Neural progenitor cell (in vitro differentiated cells): ENCODE results near the gene COG6. TPM values are rescaled to one million over a fixed set of nuclear protein-coding genes. Genes with fewer than 3 reads are reported as not detected.

Source experiments
- DNase-seq: peaks from one replicate; pipeline ENCODE4 v3.0.0-alpha.2; 2016; ENCODE audit warnings: low spot score
- H2AFZ ChIP-seq: fragments of 200-600 bp; sonication (generic); replicated peaks from 2 replicates; pipeline ENCODE4 v1.6.1; 2016; ENCODE audit warnings: antibody characterized with exemption
- H3F3A ChIP-seq: fragments of 200-600 bp; sonication (generic); 2 replicates; pipeline ENCODE4 v1.6.1; 2016; ENCODE audit warnings: antibody characterized with exemption, low read depth
- H3K27ac ChIP-seq: fragments of 200-600 bp; sonication (generic); 2 replicates; pipeline ENCODE4 v1.5.1; 2016; ENCODE audit warnings: mild to moderate bottlenecking
- H3K27me3 ChIP-seq: fragments of 200-600 bp; sonication (generic); 2 replicates; pipeline ENCODE4 v1.6.1; 2016; ENCODE audit warnings: mild to moderate bottlenecking, moderate library complexity
- H3K36me3 ChIP-seq: fragments of 200-600 bp; sonication (generic); 2 replicates; pipeline ENCODE4 v1.5.1; 2016
- H3K4me1 ChIP-seq: fragments of 200-600 bp; sonication (generic); 2 replicates; pipeline ENCODE4 v1.6.1; 2016; ENCODE audit warnings: mixed run types
- H3K4me2 ChIP-seq: fragments of 200-600 bp; sonication (generic); 2 replicates; pipeline ENCODE4 v1.6.1; 2016
- H3K4me3 ChIP-seq: fragments of 200-600 bp; sonication (generic); 2 replicates; pipeline ENCODE4 v1.5.1; 2016
- H3K79me2 ChIP-seq: fragments of 200-600 bp; sonication (generic); 2 replicates; pipeline ENCODE4 v1.6.1; 2016; ENCODE audit warnings: low read depth
- H3K9ac ChIP-seq: fragments of 200-600 bp; sonication (generic); 2 replicates; pipeline ENCODE4 v1.6.1; 2016
- H3K9me3 ChIP-seq: fragments of 200-600 bp; sonication (generic); 2 replicates; pipeline ENCODE4 v1.5.1; 2016; ENCODE audit warnings: low read depth
- H4K20me1 ChIP-seq: fragments of 200-600 bp; sonication (generic); 2 replicates; pipeline ENCODE4 v1.6.1; 2016; ENCODE audit warnings: low read depth
- H3K27ac Mint-ChIP-seq: 3 replicates; pipeline ENCODE4 v1.8.0; 2021; ENCODE audit warnings: mixed read lengths
- H3K27me3 Mint-ChIP-seq: 2 replicates; pipeline ENCODE4 v1.8.0; 2022; ENCODE audit warnings: low read depth, mild to moderate bottlenecking, inconsistent platforms, moderate library complexity, mixed read lengths; ENCODE audit not compliant: insufficient read depth
- H3K36me3 Mint-ChIP-seq: 3 replicates; pipeline ENCODE4 v1.8.0; 2021; ENCODE audit warnings: mixed read lengths
- H3K4me1 Mint-ChIP-seq: 3 replicates; pipeline ENCODE4 v1.8.0; 2021; ENCODE audit warnings: mixed read lengths
- H3K4me3 Mint-ChIP-seq: 3 replicates; pipeline ENCODE4 v1.8.0; 2021; ENCODE audit warnings: mild to moderate bottlenecking, moderate library complexity, mixed read lengths
- H3K9me3 Mint-ChIP-seq: 3 replicates; pipeline ENCODE4 v1.8.0; 2020; ENCODE audit warnings: mixed read lengths
- EZH2 ChIP-seq: fragments of 200-600 bp; sonication (generic); IDR thresholded peaks from 2 replicates; pipeline ENCODE4 v1.6.1; 2017; ENCODE audit warnings: antibody characterized with exemption, mild to moderate bottlenecking, moderate library complexity
- EZH2phosphoT487 ChIP-seq: fragments of 200-600 bp; sonication (generic); IDR thresholded peaks from 2 replicates; pipeline ENCODE4 v1.6.1; 2017; ENCODE audit warnings: antibody characterized with exemption
- total RNA-seq: library from RNA; depleted of rRNA; stranded (reverse); fragments of >200 nt; gene quantifications from 2 replicates; pipeline ENCODE4 v1.2.3, GENCODE V29; 2015; ENCODE audit warnings: low replicate concordance
- TF ChIP-seq, protein P1 (sequence below): fragments of 200-600 bp; sonication (generic); IDR thresholded peaks from 2 replicates; pipeline ENCODE4 v1.5.1; 2017; ENCODE audit warnings: antibody characterized with exemption, mild to moderate bottlenecking

Gene COG6
- total RNA-seq, 1 donor from 2014 or later = 33.1 TPM

GRCh38 chr13:39781381-39781780, 125.9 kb downstream of the COG6 start:
- no peaks in the 10 kb centered on the region for H3K36me3 Mint-ChIP-seq

GRCh38 chr13:39783051-39783450, 127.6 kb downstream of the COG6 start:
- no peaks in the 10 kb centered on the region for H4K20me1 ChIP-seq
- no peaks in the 10 kb centered on the region for H3K79me2 ChIP-seq
- Mint-ChIP-seq H3K36me3 (no peaks in the 10 kb centered on the region), H3K4me1 (peaks cover 26% of the 10 kb centered on the region), H3K27ac (no peak overlapping the region), H3K9me3 (no peaks in the 10 kb centered on the region), H3K27me3 (peaks cover under 1% of the 10 kb centered on the region), H3K4me3 (no peak overlapping the region)
- H3K9ac ChIP-seq = no peak overlapping the region
- H2AFZ ChIP-seq = no peak overlapping the region
- peaks cover 8% of the 10 kb centered on the region for H3F3A ChIP-seq
- DNase-seq = no peak
- H3K4me1 ChIP-seq = peaks cover 18% of the 10 kb centered on the region
- H3K4me2 ChIP-seq = no peak overlapping the region
- no peaks in the 10 kb centered on the region for H3K9me3 ChIP-seq
- TF ChIP-seq EZH2 = no peak
- TF ChIP-seq, protein P1, sequence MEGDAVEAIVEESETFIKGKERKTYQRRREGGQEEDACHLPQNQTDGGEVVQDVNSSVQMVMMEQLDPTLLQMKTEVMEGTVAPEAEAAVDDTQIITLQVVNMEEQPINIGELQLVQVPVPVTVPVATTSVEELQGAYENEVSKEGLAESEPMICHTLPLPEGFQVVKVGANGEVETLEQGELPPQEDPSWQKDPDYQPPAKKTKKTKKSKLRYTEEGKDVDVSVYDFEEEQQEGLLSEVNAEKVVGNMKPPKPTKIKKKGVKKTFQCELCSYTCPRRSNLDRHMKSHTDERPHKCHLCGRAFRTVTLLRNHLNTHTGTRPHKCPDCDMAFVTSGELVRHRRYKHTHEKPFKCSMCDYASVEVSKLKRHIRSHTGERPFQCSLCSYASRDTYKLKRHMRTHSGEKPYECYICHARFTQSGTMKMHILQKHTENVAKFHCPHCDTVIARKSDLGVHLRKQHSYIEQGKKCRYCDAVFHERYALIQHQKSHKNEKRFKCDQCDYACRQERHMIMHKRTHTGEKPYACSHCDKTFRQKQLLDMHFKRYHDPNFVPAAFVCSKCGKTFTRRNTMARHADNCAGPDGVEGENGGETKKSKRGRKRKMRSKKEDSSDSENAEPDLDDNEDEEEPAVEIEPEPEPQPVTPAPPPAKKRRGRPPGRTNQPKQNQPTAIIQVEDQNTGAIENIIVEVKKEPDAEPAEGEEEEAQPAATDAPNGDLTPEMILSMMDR = no peak
- no peaks in the 10 kb centered on the region for H3K27me3 ChIP-seq
- no peaks in the 10 kb centered on the region for H3K36me3 ChIP-seq
- H3K27ac ChIP-seq = no peak overlapping the region
- H3K4me3 ChIP-seq = no peak overlapping the region

More at GRCh38 chr13:39781381-39781780, 125.9 kb downstream of the COG6 start:
- Mint-ChIP-seq H3K27ac (no peak overlapping the region), H3K4me3 (no peak overlapping the region), H3K4me1 (peaks cover 14% of the 10 kb centered on the region), H3K27me3 (no peaks in the 10 kb centered on the region), H3K9me3 (no peaks in the 10 kb centered on the region)
- Histone ChIP-seq H3K4me3 (no peak overlapping the region), H3K27ac (no peak overlapping the region), H3K4me1 (peaks cover 9% of the 10 kb centered on the region), H3K9me3 (no peaks in the 10 kb centered on the region), H3K36me3 (no peaks in the 10 kb centered on the region), H3K9ac (no peak overlapping the region), H3K79me2 (no peaks in the 10 kb centered on the region), H3F3A (peaks cover 5% of the 10 kb centered on the region), H4K20me1 (no peaks in the 10 kb centered on the region), H2AFZ (no peak overlapping the region), H3K27me3 (no peaks in the 10 kb centered on the region), H3K4me2 (no peak overlapping the region)
- no peak for DNase-seq
- TF ChIP-seq, protein P1 = no peak
- TF ChIP-seq EZH2phosphoT487 (no peak), EZH2 (no peak)

DNA sequence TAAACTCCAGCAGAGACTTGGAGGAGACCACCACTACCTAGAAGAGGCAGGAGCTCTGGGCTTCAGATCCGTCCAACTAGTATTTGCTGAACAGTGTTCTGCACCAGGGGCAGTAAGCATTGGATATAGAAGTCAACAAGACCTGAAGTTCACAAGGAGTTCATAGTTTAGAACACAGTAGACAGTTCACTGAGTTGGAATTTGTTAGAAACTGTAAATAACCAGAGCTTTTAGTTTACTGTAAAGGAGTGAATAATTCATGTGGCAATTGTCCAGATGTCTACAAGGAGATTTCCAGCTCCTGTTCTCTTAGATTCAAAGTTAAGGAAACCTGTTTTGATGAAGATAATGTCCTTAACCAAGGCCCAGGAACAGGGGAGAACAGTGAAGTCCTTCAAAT, 128.9 kb downstream of the COG6 start:
- H3K27me3 Mint-ChIP-seq = peaks cover 5% of the 10 kb centered on the region
- TF ChIP-seq, protein P1 = no peak
- no peak for TF ChIP-seq EZH2
- no peak for TF ChIP-seq EZH2phosphoT487
- H3K27me3 ChIP-seq = no peaks in the 10 kb centered on the region
- peaks cover 18% of the 10 kb centered on the region for H3K4me1 ChIP-seq
- DNase-seq = no peak
- H3K27ac ChIP-seq = no peak overlapping the region
- H3K36me3 Mint-ChIP-seq = peaks cover 1% of the 10 kb centered on the region
- H3F3A ChIP-seq = peaks cover 8% of the 10 kb centered on the region
- no peak overlapping the region for H3K4me3 Mint-ChIP-seq
- no peak overlapping the region for H3K4me2 ChIP-seq
- no peaks in the 10 kb centered on the region for H4K20me1 ChIP-seq
- H3K4me1 Mint-ChIP-seq = peaks cover 26% of the 10 kb centered on the region
- H3K9me3 Mint-ChIP-seq = peaks cover 4% of the 10 kb centered on the region
- no peak overlapping the region for H3K9ac ChIP-seq
- H3K27ac Mint-ChIP-seq = no peak overlapping the region
- no peaks in the 10 kb centered on the region for H3K36me3 ChIP-seq
- H3K4me3 ChIP-seq = no peak overlapping the region
- H3K79me2 ChIP-seq = no peaks in the 10 kb centered on the region
- H2AFZ ChIP-seq = no peak overlapping the region
- H3K9me3 ChIP-seq = no peaks in the 10 kb centered on the region
